HPDE6-E6E7 (cell line): ENCODE results near the gene KDM2B.
"Not testable (repeated sequence)": the region's sequence is repeated elsewhere in the genome, so short reads cannot be mapped to it uniquely, and the experiment has no call there.

Source experiments
- DNase-seq: peaks from one replicate; pipeline ENCODE4 v3.0.0; 2011; ENCODE audit warnings: missing footprints; ENCODE audit errors: extremely low spot score

KDM2B gene

GRCh38 chr12:121504505-121504904 is 76.3 kb downstream of the KDM2B start:
- DNase-seq = no peak

- DNase-seq = no peak
These were observed 77.4 kb downstream of the KDM2B start for GRCh38 chr12:121503395-121503794.

- no peak for DNase-seq
These were observed 78.9 kb downstream of the KDM2B start for GRCh38 chr12:121501946-121502345.

- peak; percentile 79 for DNase-seq
These were observed 80.7 kb downstream of the KDM2B start for GRCh38 chr12:121499929-121500793.

- DNase-seq = no peak
These were observed 85.1 kb downstream of the KDM2B start for GRCh38 chr12:121495746-121496145.

GRCh38 chr12:121494093-121494787 is 86.6 kb downstream of the KDM2B start:
- DNase-seq = no peak

GRCh38 chr12:121490401-121491281 is 90.2 kb downstream of the KDM2B start:
- no peak for DNase-seq

- DNase-seq = no peak
These were observed 90.9 kb downstream of the KDM2B start for GRCh38 chr12:121489874-121490273.

GRCh38 chr12:121484967-121485366 is 95.9 kb downstream of the KDM2B start:
- DNase-seq = no peak

- DNase-seq = not testable (repeated sequence)
These were observed 96.3 kb downstream of the KDM2B start for GRCh38 chr12:121484564-121484963.

- no peak for DNase-seq
These were observed 96.9 kb downstream of the KDM2B start for GRCh38 chr12:121483949-121484348.

GRCh38 chr12:121476477-121476876 is 104.3 kb downstream of the KDM2B start:
- no peak for DNase-seq

GRCh38 chr12:121475279-121475678 is 105.5 kb downstream of the KDM2B start:
- DNase-seq = no peak

GRCh38 chr12:121472150-121472905 is 108.5 kb downstream of the KDM2B start:
- DNase-seq = no peak

- DNase-seq = no peak
These were observed 110.1 kb downstream of the KDM2B start for GRCh38 chr12:121470751-121471150.

GRCh38 chr12:121468499-121468801 is 112.4 kb downstream of the KDM2B start:
- no peak for DNase-seq

GRCh38 chr12:121467638-121468498 is 113.0 kb downstream of the KDM2B start:
- DNase-seq = no peak

GRCh38 chr12:121466794-121467637 is 113.8 kb downstream of the KDM2B start:
- DNase-seq = peak; percentile 78

- peak; percentile 20 for DNase-seq
These were observed 114.7 kb downstream of the KDM2B start for GRCh38 chr12:121465921-121466793.
